ENCODE results near the gene E4F1. TPM values are rescaled to one million over a fixed set of nuclear protein-coding genes. Genes with fewer than 3 reads are reported as not detected.

Gene E4F1
- total and polyA plus RNA-seq, 2 of the 13 experiments (the other 11 are each of a cell fraction or from before 2014, with no cell fraction given) = 13.8 to 19.5 TPM

GRCh38 chr16:2251296-2252111, 28.1 kb downstream of the E4F1 start, which contains the start of gene ECI1 (continued):
- TF ChIP-seq AFF4 (CRISPR knock-in tag; IDR thresholded peaks at IDR 0.05) = no peak
- TF ChIP-seq RFXAP (CRISPR knock-in tag; IDR thresholded peaks at IDR 0.05; ENCODE audit: borderline replicate concordance) = peak; percentile 29; the same call in 1 of the 2 replicates
- TF ChIP-seq TCF7L2 (IDR thresholded peaks at IDR 0.05; ENCODE audit: low read depth, low read length) = no peak
- TF ChIP-seq PITX1 (CRISPR knock-in tag; IDR thresholded peaks at IDR 0.05) = peak; percentile 39; the same call in 1 of the 2 replicates
- TF ChIP-seq ZFX (CRISPR knock-in tag; IDR thresholded peaks at IDR 0.05; ENCODE audit: low read depth) = peak; percentile 98
- 0 out of 2 replicates have a peak, but pooled peaks have one; percentile 12 for TF ChIP-seq ZXDC (CRISPR knock-in tag; IDR thresholded peaks at IDR 0.05)
- TF ChIP-seq CENPBD1 (CRISPR knock-in tag; IDR thresholded peaks at IDR 0.05; ENCODE audit: borderline replicate concordance, low read depth) = no peak
- TF ChIP-seq MXD3 (CRISPR knock-in tag; IDR thresholded peaks at IDR 0.05) = peak; percentile 61; the same call in 1 of the 2 replicates
- TF ChIP-seq HOXA9 (CRISPR knock-in tag; IDR thresholded peaks at IDR 0.05; ENCODE audit: borderline replicate concordance) = peak; percentile 26; the same call in 1 of the 2 replicates
- TF ChIP-seq ZNF292 (CRISPR knock-in tag; IDR thresholded peaks at IDR 0.05; ENCODE audit: borderline replicate concordance, low read depth) = 0 out of 2 replicates have a peak, but pooled peaks have one; percentile 48
- TF ChIP-seq ZHX2 (IDR thresholded peaks at IDR 0.05; ENCODE audit: low read depth) = peak; percentile 74; the same call in 1 of the 2 replicates
- TF ChIP-seq ZHX2 (CRISPR knock-in tag; IDR thresholded peaks at IDR 0.05; ENCODE audit: borderline replicate concordance) = peak; percentile 54; the same call in 1 of the 2 replicates
